Neural cell (in vitro differentiated cells): Measurements from ENCODE around the gene AKAP6.

Source experiments
- EP300 ChIP-seq: fragments of 450-650 bp; conservative IDR thresholded peaks from 2 replicates; pipeline ENCODE4 v1.6.1; 2014; ENCODE audit warnings: antibody characterized with exemption, mild to moderate bottlenecking, moderate library complexity; ENCODE audit not compliant: poor library complexity, severe bottlenecking
- EZH2 ChIP-seq: fragments of 200-600, 300-800 bp; shearing (Covaris generic), sonication (generic); IDR thresholded peaks from 2 replicates; pipeline ENCODE4 v1.6.1; 2014; ENCODE audit warnings: antibody characterized with exemption, low read length, borderline replicate concordance, mild to moderate bottlenecking; ENCODE audit not compliant: insufficient read depth, poor library complexity, severe bottlenecking
- MXI1 ChIP-seq: fragments of 450-650 bp; conservative IDR thresholded peaks from 2 replicates; pipeline ENCODE4 v1.6.1; 2014; ENCODE audit warnings: antibody characterized with exemption, mild to moderate bottlenecking; ENCODE audit not compliant: poor library complexity, severe bottlenecking
- POLR2AphosphoS5 ChIP-seq: IDR thresholded peaks from 2 replicates; pipeline ENCODE4 v1.6.1; 2012
- SMC3 ChIP-seq: fragments of 450-650 bp; conservative IDR thresholded peaks from 2 replicates; pipeline ENCODE4 v1.6.1; 2014; ENCODE audit warnings: antibody characterized with exemption, mild to moderate bottlenecking, moderate library complexity; ENCODE audit not compliant: poor library complexity
- TAF1 ChIP-seq: IDR thresholded peaks from 2 replicates; pipeline ENCODE4 v1.6.1; 2012; ENCODE audit warnings: low read depth
- TF ChIP-seq, protein P1 (sequence below): fragments of 450-650 bp; IDR thresholded peaks from 2 replicates; pipeline ENCODE4 v1.5.1; 2014; ENCODE audit warnings: antibody characterized with exemption, mild to moderate bottlenecking, moderate library complexity; ENCODE audit not compliant: poor library complexity, severe bottlenecking

- TF ChIP-seq, protein P1, sequence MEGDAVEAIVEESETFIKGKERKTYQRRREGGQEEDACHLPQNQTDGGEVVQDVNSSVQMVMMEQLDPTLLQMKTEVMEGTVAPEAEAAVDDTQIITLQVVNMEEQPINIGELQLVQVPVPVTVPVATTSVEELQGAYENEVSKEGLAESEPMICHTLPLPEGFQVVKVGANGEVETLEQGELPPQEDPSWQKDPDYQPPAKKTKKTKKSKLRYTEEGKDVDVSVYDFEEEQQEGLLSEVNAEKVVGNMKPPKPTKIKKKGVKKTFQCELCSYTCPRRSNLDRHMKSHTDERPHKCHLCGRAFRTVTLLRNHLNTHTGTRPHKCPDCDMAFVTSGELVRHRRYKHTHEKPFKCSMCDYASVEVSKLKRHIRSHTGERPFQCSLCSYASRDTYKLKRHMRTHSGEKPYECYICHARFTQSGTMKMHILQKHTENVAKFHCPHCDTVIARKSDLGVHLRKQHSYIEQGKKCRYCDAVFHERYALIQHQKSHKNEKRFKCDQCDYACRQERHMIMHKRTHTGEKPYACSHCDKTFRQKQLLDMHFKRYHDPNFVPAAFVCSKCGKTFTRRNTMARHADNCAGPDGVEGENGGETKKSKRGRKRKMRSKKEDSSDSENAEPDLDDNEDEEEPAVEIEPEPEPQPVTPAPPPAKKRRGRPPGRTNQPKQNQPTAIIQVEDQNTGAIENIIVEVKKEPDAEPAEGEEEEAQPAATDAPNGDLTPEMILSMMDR, result no peak
- TF ChIP-seq POLR2AphosphoS5 (no peak), TAF1 (no peak), MXI1 (no peak), EP300 (no peak), SMC3 (no peak), EZH2 (no peak)
Measured at GRCh38 chr14:32824195-32824594, 495.1 kb downstream of the AKAP6 start.
